GM18873 (cell line): ENCODE measurements around the gene DVL2.
A peak's percentile ranks its signal among the peaks of the same experiment; 100 is the strongest.

Experiments used
- ATAC-seq: cut with Tn5 transposase; IDR thresholded peaks from one replicate; pipeline ENCODE4 v1.9.1; 2021; ENCODE audit warnings: mild to moderate bottlenecking, moderate library complexity, moderate number of reproducible peaks; ENCODE audit not compliant: unreplicated experiment, low FRiP score

The DVL2 gene

GRCh38 chr17:7234083-7234951, at the start of gene DVL2:
DVL2 (minus strand) TSS chr17:7234517; CDS start chr17:7234262, 255 bp downstream.
- peak; percentile 45 for ATAC-seq

GRCh38 chr17:7283471-7284216, 49.3 kb upstream of the DVL2 start:
- no peak for ATAC-seq

- no peak for ATAC-seq
Observed at GRCh38 chr17:7282752-7283321, 48.5 kb upstream of the DVL2 start.

- ATAC-seq: no peak
Observed at GRCh38 chr17:7281953-7282751, 47.8 kb upstream of the DVL2 start.

- no peak for ATAC-seq
Observed at GRCh38 chr17:7281074-7281952, 47.0 kb upstream of the DVL2 start, which contains the start of gene SLC2A4. SLC2A4 (plus strand) TSS chr17:7281718; CDS start chr17:7281935, 217 bp downstream.

- ATAC-seq: peak; percentile 50
Observed at GRCh38 chr17:7280519-7281073, 46.3 kb upstream of the DVL2 start.

- no peak for ATAC-seq
Observed at GRCh38 chr17:7279448-7279847, 45.1 kb upstream of the DVL2 start.

- no peak for ATAC-seq
Observed at GRCh38 chr17:7266784-7267183, 32.5 kb upstream of the DVL2 start.

- no peak for ATAC-seq
Observed at GRCh38 chr17:7263801-7264078, 29.4 kb upstream of the DVL2 start.

- no peak for ATAC-seq
Observed at GRCh38 chr17:7262935-7263800, 28.9 kb upstream of the DVL2 start.

- ATAC-seq: no peak
Observed at GRCh38 chr17:7262192-7262934, 28.0 kb upstream of the DVL2 start, which contains the start of gene CLDN7. CLDN7 (minus strand) TSS chr17:7262478; CDS start chr17:7262043, 435 bp downstream.

GRCh38 chr17:7261379-7262191, 27.3 kb upstream of the DVL2 start:
- no peak for ATAC-seq

- ATAC-seq: no peak
Observed at GRCh38 chr17:7260651-7261378, 26.5 kb upstream of the DVL2 start.

- no peak for ATAC-seq
Observed at GRCh38 chr17:7260151-7260550, 25.8 kb upstream of the DVL2 start.

- no peak for ATAC-seq
Observed at GRCh38 chr17:7259555-7259889, 25.2 kb upstream of the DVL2 start.
